H1 (cell line): Measurements from ENCODE around the gene ARHGEF1. TPM values are rescaled to one million over a fixed set of nuclear protein-coding genes. Genes with fewer than 3 reads are reported as not detected.

Experiments used
- CTCF ChIA-PET: fragments of 300-600 bp; sonication (Branson Sonifier 250); formaldehyde crosslinking; loops from one replicate; lab custom pipeline; 2021; ENCODE audit not compliant: partially characterized antibody; lab: Charles Lee
- POLR2A ChIA-PET: fragments of 300-600 bp; sonication (Branson Sonifier 250); formaldehyde crosslinking; loops from one replicate; lab custom pipeline; 2021; ENCODE audit warnings: inconsistent platforms; ENCODE audit not compliant: partially characterized antibody; lab: Charles Lee
- DNase-seq, 2 experiments: peaks; one replicate each; pipeline versions ENCODE4 v3.0.0 to v3.0.0-alpha.2; 2010 to 2022; ENCODE audit warnings: low spot score in 2 of 2, low read depth in 1 of 2, mixed read lengths in 1 of 2
- FAIRE-seq: peaks from 2 replicates; lab custom pipeline; 2011; peaks lifted over from hg19 to GRCh38; lab: Jason Lieb, UNC
- H2AFZ ChIP-seq: 2 replicates; pipeline ENCODE4 v1.8.1; 2012; ENCODE audit warnings: low read length, inconsistent platforms
- H2AK5ac ChIP-seq: 2 replicates; pipeline ENCODE4 v1.6.1; 2013; ENCODE audit warnings: low read depth, low read length
- H2BK120ac ChIP-seq: replicated peaks from 2 replicates; pipeline ENCODE3; 2013; ENCODE audit warnings: low read depth, low read length, inconsistent platforms
- H2BK12ac ChIP-seq: 2 replicates; pipeline ENCODE4 v1.6.1; 2013; ENCODE audit warnings: low read depth, low read length
- H2BK15ac ChIP-seq: 2 replicates; pipeline ENCODE4 v1.6.1; 2013; ENCODE audit warnings: low read length
- H2BK20ac ChIP-seq: 2 replicates; pipeline ENCODE4 v1.6.1; 2013; ENCODE audit warnings: low read length
- H2BK5ac ChIP-seq: 2 replicates; pipeline ENCODE4 v1.6.1; 2013; ENCODE audit warnings: low read depth, low read length
- H3K14ac ChIP-seq: 2 replicates; pipeline ENCODE4 v1.6.1; 2013; ENCODE audit warnings: inconsistent platforms; ENCODE audit not compliant: insufficient read length
- H3K18ac ChIP-seq: 2 replicates; pipeline ENCODE4 v1.6.1; 2013; ENCODE audit warnings: low read length; ENCODE audit errors: extremely low read depth
- H3K23ac ChIP-seq: 2 replicates; pipeline ENCODE4 v1.6.1; 2013; ENCODE audit warnings: inconsistent platforms; ENCODE audit not compliant: insufficient read length
- H3K23me2 ChIP-seq: 2 replicates; pipeline ENCODE4 v1.6.1; 2013; ENCODE audit warnings: low read depth, low read length
- H3K27ac ChIP-seq: 2 replicates; pipeline ENCODE4 v1.6.1; 2011; ENCODE audit warnings: low read depth, low read length, inconsistent platforms
- H3K27me3 ChIP-seq, 4 experiments: replicated peaks in 1 of 4; 1 replicate in 1 of 4; 2 replicates in 3 of 4; pipeline versions ENCODE4 v1.6.1 to v1.8.1; 2011 to 2013; ENCODE audit warnings: low read length in 3 of 4, mild to moderate bottlenecking in 3 of 4, inconsistent platforms in 2 of 4, mixed read lengths in 2 of 4, moderate library complexity in 1 of 4; ENCODE audit not compliant: control insufficient read depth in 3 of 4, insufficient read depth in 3 of 4; ENCODE audit errors: extremely low read depth in 1 of 4
- H3K36me3 ChIP-seq, 4 experiments: 2 replicates each; pipeline versions ENCODE4 v1.6.1 to v1.8.1; 2011 to 2013; ENCODE audit warnings: mild to moderate bottlenecking in 4 of 4, low read length in 3 of 4, moderate library complexity in 2 of 4, control low read depth in 1 of 4, inconsistent platforms in 1 of 4; ENCODE audit not compliant: insufficient read depth in 4 of 4, control insufficient read depth in 2 of 4
- H3K4ac ChIP-seq: replicated peaks from 2 replicates; pipeline ENCODE3; 2013; ENCODE audit warnings: low read length, low read depth, mixed read lengths, inconsistent platforms; ENCODE audit not compliant: insufficient read length
- H3K4me1 ChIP-seq, 4 experiments: replicated peaks in 1 of 4; 1 replicate in 1 of 4; 2 replicates in 3 of 4; pipeline versions ENCODE4 v1.6.1 to v1.8.1; 2011 to 2013; ENCODE audit warnings: low read length in 3 of 4, inconsistent platforms in 2 of 4, mixed read lengths in 1 of 4; ENCODE audit not compliant: insufficient read depth in 4 of 4, control insufficient read depth in 3 of 4
- H3K4me2 ChIP-seq, 2 experiments: 2 replicates each; pipeline versions ENCODE4 v1.6.1 to v1.8.1; 2011 to 2013; ENCODE audit warnings: low read depth in 2 of 2, low read length in 2 of 2, control low read depth in 1 of 2, inconsistent platforms in 1 of 2, mild to moderate bottlenecking in 1 of 2; ENCODE audit not compliant: insufficient read depth in 1 of 2
- H3K4me3 ChIP-seq, 4 experiments: fragments of 200-600, 300-600 bp in 1 of 4; sonication (generic), shearing (Covaris generic), sonication (Bioruptor Twin) in 1 of 4; 2 replicates each; pipeline versions ENCODE4 v1.5.1 to v1.8.1; 2011 to 2016; ENCODE audit warnings: low read length in 4 of 4, low read depth in 3 of 4, control low read depth in 2 of 4, inconsistent platforms in 2 of 4, mild to moderate bottlenecking in 2 of 4, mixed read lengths in 1 of 4, moderate library complexity in 1 of 4; ENCODE audit not compliant: insufficient read depth in 2 of 4; ENCODE audit errors: extremely low read depth in 1 of 4
- H3K56ac ChIP-seq: replicated peaks from 2 replicates; pipeline ENCODE3; 2013; ENCODE audit warnings: low read depth, mild to moderate bottlenecking, mixed read lengths, low read length, inconsistent platforms; ENCODE audit not compliant: insufficient read length
- H3K79me1 ChIP-seq: 2 replicates; pipeline ENCODE4 v1.6.1; 2013; ENCODE audit warnings: low read depth, low read length, control low read depth
- H3K79me2 ChIP-seq, 2 experiments: 2 replicates each; pipeline versions ENCODE4 v1.6.1 to v1.8.1; 2012 to 2013; ENCODE audit warnings: low read length in 2 of 2, mild to moderate bottlenecking in 2 of 2, inconsistent platforms in 1 of 2; ENCODE audit not compliant: insufficient read depth in 2 of 2, control insufficient read depth in 1 of 2
- H3K9ac ChIP-seq, 4 experiments: replicated peaks in 1 of 4; 1 replicate in 1 of 4; 2 replicates in 3 of 4; pipeline versions ENCODE4 v1.6.1 to v1.8.1; 2011 to 2013; ENCODE audit warnings: low read depth in 3 of 4, low read length in 3 of 4, control low read depth in 2 of 4, mild to moderate bottlenecking in 2 of 4, moderate library complexity in 2 of 4, inconsistent platforms in 1 of 4; ENCODE audit errors: extremely low read depth in 1 of 4
- H3K9me3 ChIP-seq, 2 experiments: 2 replicates each; pipeline versions ENCODE4 v1.6.1 to v1.8.1; 2012 to 2013; ENCODE audit warnings: mild to moderate bottlenecking in 2 of 2, moderate library complexity in 2 of 2, control low read depth in 1 of 2, inconsistent platforms in 1 of 2, low read depth in 1 of 2, low read length in 1 of 2, mixed read lengths in 1 of 2; ENCODE audit not compliant: insufficient read depth in 2 of 2
- H4K20me1 ChIP-seq, 2 experiments: replicated peaks in 1 of 2; 2 replicates each; pipeline versions ENCODE3 to v1.8.1; 2011 to 2013; ENCODE audit warnings: inconsistent platforms in 2 of 2, low read length in 2 of 2, mild to moderate bottlenecking in 1 of 2; ENCODE audit not compliant: insufficient read depth in 2 of 2, control insufficient read depth in 1 of 2
- H4K5ac ChIP-seq: 2 replicates; pipeline ENCODE4 v1.6.1; 2013; ENCODE audit warnings: low read length, low read depth, mixed read lengths, inconsistent platforms; ENCODE audit not compliant: insufficient read length
- H4K8ac ChIP-seq: 2 replicates; pipeline ENCODE4 v1.8.0; 2013; ENCODE audit warnings: mild to moderate bottlenecking, moderate library complexity, low read length, inconsistent platforms; ENCODE audit not compliant: insufficient read depth; ENCODE audit errors: extremely low read depth
- H4K91ac ChIP-seq: replicated peaks from 2 replicates; pipeline ENCODE3; 2013; ENCODE audit warnings: low read length, mixed read lengths, inconsistent platforms; ENCODE audit not compliant: insufficient read length
- POLR2AphosphoS5 ChIP-seq: IDR thresholded peaks from 2 replicates; pipeline ENCODE4 v1.6.1; 2011; ENCODE audit warnings: low read depth, low read length
- SIRT6 ChIP-seq: IDR thresholded peaks from one replicate; pipeline ENCODE4 v1.7.1; 2012; ENCODE audit warnings: low read length, inconsistent platforms
- WGBS, 2 experiments: shearing (Covaris generic) in 1 of 2; methylation state at CpG; one replicate each; pipeline versions ENCODE4 v1.1.6 to v1.1.7; 2013 to 2015; ENCODE audit warnings: low lambda C conversion rate in 2 of 2, mixed read lengths in 2 of 2, inconsistent platforms in 1 of 2, low coverage in 1 of 2, missing lambda C conversion rate in 1 of 2; ENCODE audit not compliant: insufficient replicate concordance in 2 of 2, insufficient coverage in 1 of 2, insufficient read length in 1 of 2; ENCODE audit errors: extremely low coverage in 1 of 2, missing lambda C conversion rate in 1 of 2; 5-methylcytosine and 5-hydroxymethylcytosine counted together
- polyA plus RNA-seq, 7 experiments: library from polyadenylated mRNA; depleted of rRNA in 3 of 7; stranded (reverse) in 5 of 7; unstranded in 2 of 7; fragments of >200 nt in 5 of 7; fragments of 200-250 nt in 2 of 7; gene quantifications; 1 replicate in 5 of 7; 2 replicates in 1 of 7; 4 replicates in 1 of 7; pipeline versions ENCODE4 v1.2.1 to v1.2.3, GENCODE V29; 2011 to 2013; ENCODE audit warnings: missing spikeins in 2 of 7, mixed read lengths in 2 of 7
- total RNA-seq: library from RNA; stranded (reverse); fragmentation: NEBNext Ultra II Directional; extraction: Animal tissue kit (Norgen Biotek cat#: 25700); gene quantifications from 2 replicates; pipeline ENCODE4 v1.2.1, GENCODE V29; 2021

The ARHGEF1 gene
- total and polyA plus RNA-seq, 2 of the 8 experiments (the other 6 are each of a cell fraction or from before 2014, with no cell fraction given): 23.0 to 49.0 TPM

GRCh38 chr19:41910992-41911888 is 28.3 kb downstream of the ARHGEF1 start:
- Histone ChIP-seq H3K4me1 (peaks cover 0 to 23% (median 5%) of the 10 kb centered on the region in 4 experiments; a peak in 5 of 7 replicates), H3K18ac (no peak overlapping the region), H4K8ac (no peak overlapping the region), H3K4me3 (no peak overlapping the region), H3K4me2 (peak overlapping the region in 1 of 2 experiments; percentile 54; a peak in 1 of 4 replicates), H2BK15ac (peak overlapping the region; percentile 77), H3K4ac (no peak overlapping the region), H3K14ac (no peak overlapping the region), H2BK12ac (no peak overlapping the region), H3K79me2 (no peaks in the 10 kb centered on the region), H3K23me2 (peaks cover 9% of the 10 kb centered on the region; the same call in 1 of the 2 replicates), H3K36me3 (no peaks in the 10 kb centered on the region), H4K5ac (no peak overlapping the region), H2AK5ac (0 out of 2 replicates have a peak overlapping the region, but pooled peaks have one; percentile 27), H2BK20ac (no peak overlapping the region), H4K91ac (peak overlapping the region; percentile 83), H3K27me3 (peaks cover 52 to 70% (median 66%) of the 10 kb centered on the region in 4 experiments), H2BK5ac (no peak overlapping the region), H2BK120ac (no peak overlapping the region), H2AFZ (no peak overlapping the region), H3K56ac (no peak overlapping the region), H3K23ac (no peak overlapping the region), H3K27ac (no peak overlapping the region), H3K79me1 (peaks cover 2% of the 10 kb centered on the region), H4K20me1 (peaks cover 6 to 28% of the 10 kb centered on the region in 2 experiments), H3K9ac (no peak overlapping the region; a peak in 1 of 7 replicates), H3K9me3 (no peaks in the 10 kb centered on the region)
- DNase-seq: no peak
- FAIRE-seq: no peak
- TF ChIP-seq POLR2AphosphoS5 (0 out of 2 replicates have a peak, but pooled peaks have one; percentile 17), SIRT6 (no peak)
- ChIA-PET POLR2A (interaction anchor here (0.7 to 13.1 kb wide), 15 partner anchors 10 to 86 kb away, joined by 3 to 167 read pairs (median 4); partner anchors contain the start of genes RABAC1 and RPS19), CTCF (interaction anchor here (0.8 to 1.8 kb wide), 7 partner anchors 9 to 35 kb away, joined by 3 to 8 read pairs (median 6); no protein-coding TSS in a partner anchor)
- WGBS, 2 experiments: 83% methylated on average over 13 of the region's 13 CpGs; no CpG with 5 or more reads in 1 of the 2 experiments
